Erythroblast (primary cell): ENCODE data around the gene DGKD.

Experiments
- GATA1 ChIP-seq: IDR thresholded peaks from 2 replicates; pipeline ENCODE4 v1.6.1; 2011; ENCODE audit warnings: low read depth, mild to moderate bottlenecking, control low read depth, low read length, moderate library complexity
- POLR2A ChIP-seq: IDR thresholded peaks from 2 replicates; pipeline ENCODE4 v1.6.1; 2011; ENCODE audit warnings: mild to moderate bottlenecking, low read length

DNA sequence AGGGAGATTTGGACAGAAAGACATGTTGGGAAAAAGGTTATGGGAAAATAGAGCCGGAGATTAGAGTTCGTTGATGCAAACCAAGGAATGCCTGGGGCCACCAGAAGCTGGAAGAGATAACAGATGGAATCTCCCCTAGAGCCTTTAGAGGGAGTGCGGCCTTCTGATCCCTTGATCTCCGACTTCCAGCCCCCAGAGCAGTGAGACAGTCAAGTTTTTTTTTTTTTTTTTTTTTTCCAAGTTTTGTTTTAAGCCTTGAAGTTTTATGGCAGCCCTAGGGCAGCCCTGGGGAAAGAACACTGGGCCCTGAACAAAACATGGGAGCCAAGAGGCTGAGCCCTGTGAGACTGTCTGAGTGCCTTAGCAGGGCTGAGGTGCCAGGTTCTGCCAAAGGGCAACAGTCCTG, 6.5 kb downstream of the DGKD start:
- TF ChIP-seq POLR2A = no peak
- TF ChIP-seq GATA1 = no peak
